Measurements from ENCODE around the gene PIK3CA.
"Not testable (repeated sequence)": the region's sequence is repeated elsewhere in the genome, so short reads cannot be mapped to it uniquely, and the experiment has no call there.

PIK3CA gene

GRCh38 chr3:179196700-179197099, 48.5 kb downstream of the PIK3CA start:
- H3K4me1 ChIP-seq (ENCODE audit: control insufficient read depth, insufficient read depth, low read length) = peaks cover 20% of the 10 kb centered on the region
- peaks cover 14% of the 10 kb centered on the region for H3K36me3 ChIP-seq (ENCODE audit: control insufficient read depth, insufficient read depth, low read length, severe bottlenecking)
- H3K9ac ChIP-seq (ENCODE audit: low read length) = no peak overlapping the region
- no peaks in the 10 kb centered on the region for H3K27me3 ChIP-seq (replicated peaks; ENCODE audit: control insufficient read depth, insufficient read depth, low read length)
- no peak for DNase-seq (ENCODE audit: low read depth)
- H3K9me3 ChIP-seq (ENCODE audit: control insufficient read depth, low read length) = no peaks in the 10 kb centered on the region
- H3K4me3 ChIP-seq (ENCODE audit: low read length) = no peak overlapping the region

GRCh38 chr3:179200790-179201189, 52.6 kb downstream of the PIK3CA start:
- H3K4me1 ChIP-seq (ENCODE audit: control insufficient read depth, insufficient read depth, low read length) = peaks cover 10% of the 10 kb centered on the region
- no peaks in the 10 kb centered on the region for H3K9me3 ChIP-seq (ENCODE audit: control insufficient read depth, low read length)
- DNase-seq (ENCODE audit: low read depth) = no peak
- no peaks in the 10 kb centered on the region for H3K27me3 ChIP-seq (replicated peaks; ENCODE audit: control insufficient read depth, insufficient read depth, low read length)
- no peak overlapping the region for H3K4me3 ChIP-seq (ENCODE audit: low read length)
- no peak overlapping the region for H3K9ac ChIP-seq (ENCODE audit: low read length)
- H3K36me3 ChIP-seq (ENCODE audit: control insufficient read depth, insufficient read depth, low read length, severe bottlenecking) = peaks cover 49% of the 10 kb centered on the region

GRCh38 chr3:179215550-179215949, 67.4 kb downstream of the PIK3CA start:
- not testable (repeated sequence) for H3K27me3 ChIP-seq (replicated peaks; ENCODE audit: control insufficient read depth, insufficient read depth, low read length); H3K9me3 ChIP-seq (ENCODE audit: control insufficient read depth, low read length); H3K4me3 ChIP-seq (ENCODE audit: low read length); H3K9ac ChIP-seq (ENCODE audit: low read length)
- DNase-seq (ENCODE audit: low read depth) = peak; percentile 55
- peaks cover 28% of the 10 kb centered on the region for H3K36me3 ChIP-seq (ENCODE audit: control insufficient read depth, insufficient read depth, low read length, severe bottlenecking)
- H3K4me1 ChIP-seq (ENCODE audit: control insufficient read depth, insufficient read depth, low read length) = peaks cover 30% of the 10 kb centered on the region

- H3K9ac ChIP-seq (ENCODE audit: low read length); H3K27me3 ChIP-seq (replicated peaks; ENCODE audit: control insufficient read depth, insufficient read depth, low read length); H3K9me3 ChIP-seq (ENCODE audit: control insufficient read depth, low read length); H3K4me3 ChIP-seq (ENCODE audit: low read length); DNase-seq (ENCODE audit: low read depth): not testable (repeated sequence)
- Histone ChIP-seq H3K4me1 (ENCODE audit: control insufficient read depth, insufficient read depth, low read length) (peaks cover 26% of the 10 kb centered on the region), H3K36me3 (ENCODE audit: control insufficient read depth, insufficient read depth, low read length, severe bottlenecking) (peaks cover 24% of the 10 kb centered on the region)
These were observed 70.1 kb downstream of the PIK3CA start for GRCh38 chr3:179218213-179218612.

GRCh38 chr3:179223548-179223947, 75.4 kb downstream of the PIK3CA start:
- H3K9me3 ChIP-seq (ENCODE audit: control insufficient read depth, low read length) = no peaks in the 10 kb centered on the region
- no peak overlapping the region for H3K4me3 ChIP-seq (ENCODE audit: low read length)
- H3K27me3 ChIP-seq (replicated peaks; ENCODE audit: control insufficient read depth, insufficient read depth, low read length) = no peaks in the 10 kb centered on the region
- no peaks in the 10 kb centered on the region for H3K4me1 ChIP-seq (ENCODE audit: control insufficient read depth, insufficient read depth, low read length)
- H3K9ac ChIP-seq (ENCODE audit: low read length) = no peak overlapping the region
- no peak for DNase-seq (ENCODE audit: low read depth)
- peaks cover 38% of the 10 kb centered on the region for H3K36me3 ChIP-seq (ENCODE audit: control insufficient read depth, insufficient read depth, low read length, severe bottlenecking)

GRCh38 chr3:179224584-179224983, 76.4 kb downstream of the PIK3CA start:
- peaks cover 44% of the 10 kb centered on the region for H3K36me3 ChIP-seq (ENCODE audit: control insufficient read depth, insufficient read depth, low read length, severe bottlenecking)
- no peaks in the 10 kb centered on the region for H3K4me1 ChIP-seq (ENCODE audit: control insufficient read depth, insufficient read depth, low read length)
- DNase-seq (ENCODE audit: low read depth) = no peak
- no peak overlapping the region for H3K4me3 ChIP-seq (ENCODE audit: low read length)
- no peaks in the 10 kb centered on the region for H3K27me3 ChIP-seq (replicated peaks; ENCODE audit: control insufficient read depth, insufficient read depth, low read length)
- no peaks in the 10 kb centered on the region for H3K9me3 ChIP-seq (ENCODE audit: control insufficient read depth, low read length)
- H3K9ac ChIP-seq (ENCODE audit: low read length) = no peak overlapping the region

GRCh38 chr3:179227349-179227748, 79.2 kb downstream of the PIK3CA start:
- H3K4me3 ChIP-seq (ENCODE audit: low read length) = no peak overlapping the region
- H3K9ac ChIP-seq (ENCODE audit: low read length) = no peak overlapping the region
- H3K27me3 ChIP-seq (replicated peaks; ENCODE audit: control insufficient read depth, insufficient read depth, low read length) = no peaks in the 10 kb centered on the region
- H3K9me3 ChIP-seq (ENCODE audit: control insufficient read depth, low read length) = no peaks in the 10 kb centered on the region
- no peak for DNase-seq (ENCODE audit: low read depth)
- peaks cover 58% of the 10 kb centered on the region for H3K36me3 ChIP-seq (ENCODE audit: control insufficient read depth, insufficient read depth, low read length, severe bottlenecking)
- no peaks in the 10 kb centered on the region for H3K4me1 ChIP-seq (ENCODE audit: control insufficient read depth, insufficient read depth, low read length)

- Histone ChIP-seq H3K9ac (ENCODE audit: low read length) (no peak overlapping the region), H3K36me3 (ENCODE audit: control insufficient read depth, insufficient read depth, low read length, severe bottlenecking) (peaks cover 60% of the 10 kb centered on the region), H3K4me1 (ENCODE audit: control insufficient read depth, insufficient read depth, low read length) (peaks cover 6% of the 10 kb centered on the region), H3K4me3 (ENCODE audit: low read length) (no peak overlapping the region), H3K27me3 (replicated peaks; ENCODE audit: control insufficient read depth, insufficient read depth, low read length) (no peaks in the 10 kb centered on the region), H3K9me3 (ENCODE audit: control insufficient read depth, low read length) (no peaks in the 10 kb centered on the region)
- no peak for DNase-seq (ENCODE audit: low read depth)
These were observed 81.0 kb downstream of the PIK3CA start for GRCh38 chr3:179229177-179229576.

- H3K4me1 ChIP-seq (ENCODE audit: control insufficient read depth, insufficient read depth, low read length) = peaks cover 11% of the 10 kb centered on the region
- no peaks in the 10 kb centered on the region for H3K27me3 ChIP-seq (replicated peaks; ENCODE audit: control insufficient read depth, insufficient read depth, low read length)
- H3K36me3 ChIP-seq (ENCODE audit: control insufficient read depth, insufficient read depth, low read length, severe bottlenecking) = peaks cover 51% of the 10 kb centered on the region
- H3K9ac ChIP-seq (ENCODE audit: low read length) = no peak overlapping the region
- no peaks in the 10 kb centered on the region for H3K9me3 ChIP-seq (ENCODE audit: control insufficient read depth, low read length)
- H3K4me3 ChIP-seq (ENCODE audit: low read length) = no peak overlapping the region
- DNase-seq (ENCODE audit: low read depth) = no peak
These were observed 84.9 kb downstream of the PIK3CA start for GRCh38 chr3:179233043-179233442.

GRCh38 chr3:179234199-179234598, 86.0 kb downstream of the PIK3CA start:
- Histone ChIP-seq H3K4me1 (ENCODE audit: control insufficient read depth, insufficient read depth, low read length) (peaks cover 11% of the 10 kb centered on the region), H3K36me3 (ENCODE audit: control insufficient read depth, insufficient read depth, low read length, severe bottlenecking) (peaks cover 48% of the 10 kb centered on the region), H3K9me3 (ENCODE audit: control insufficient read depth, low read length) (no peaks in the 10 kb centered on the region), H3K9ac (ENCODE audit: low read length) (no peak overlapping the region), H3K27me3 (replicated peaks; ENCODE audit: control insufficient read depth, insufficient read depth, low read length) (no peaks in the 10 kb centered on the region), H3K4me3 (ENCODE audit: low read length) (no peak overlapping the region)
- peak; percentile 75 for DNase-seq (ENCODE audit: low read depth)

- H3K4me1 ChIP-seq (ENCODE audit: control insufficient read depth, insufficient read depth, low read length) = peaks cover 11% of the 10 kb centered on the region
- H3K27me3 ChIP-seq (replicated peaks; ENCODE audit: control insufficient read depth, insufficient read depth, low read length) = no peaks in the 10 kb centered on the region
- no peaks in the 10 kb centered on the region for H3K9me3 ChIP-seq (ENCODE audit: control insufficient read depth, low read length)
- H3K4me3 ChIP-seq (ENCODE audit: low read length) = no peak overlapping the region
- no peak overlapping the region for H3K9ac ChIP-seq (ENCODE audit: low read length)
- DNase-seq (ENCODE audit: low read depth) = no peak
- peaks cover 26% of the 10 kb centered on the region for H3K36me3 ChIP-seq (ENCODE audit: control insufficient read depth, insufficient read depth, low read length, severe bottlenecking)
These were observed 88.6 kb downstream of the PIK3CA start for GRCh38 chr3:179236669-179237301.

- H3K27me3 ChIP-seq (replicated peaks; ENCODE audit: control insufficient read depth, insufficient read depth, low read length); H3K9me3 ChIP-seq (ENCODE audit: control insufficient read depth, low read length); H3K4me3 ChIP-seq (ENCODE audit: low read length); DNase-seq (ENCODE audit: low read depth); H3K9ac ChIP-seq (ENCODE audit: low read length); H3K4me1 ChIP-seq (ENCODE audit: control insufficient read depth, insufficient read depth, low read length): not testable (repeated sequence)
- H3K36me3 ChIP-seq (ENCODE audit: control insufficient read depth, insufficient read depth, low read length, severe bottlenecking) = peaks cover 13% of the 10 kb centered on the region
These were observed 92.1 kb downstream of the PIK3CA start for GRCh38 chr3:179240299-179240698.
